DND-41 (cell line): Measurements from ENCODE around the gene OSTC.

Experiments
- EZH2 ChIP-seq: IDR thresholded peaks from 3 replicates; pipeline ENCODE4 v1.6.1; 2012; ENCODE audit warnings: borderline replicate concordance, low read depth, mild to moderate bottlenecking, moderate library complexity, low read length, inconsistent platforms; ENCODE audit not compliant: severe bottlenecking
- TF ChIP-seq, protein P1 (sequence below): IDR thresholded peaks from 2 replicates; pipeline ENCODE4 v1.5.1; 2012; ENCODE audit warnings: borderline replicate concordance, low read length, moderate library complexity, mild to moderate bottlenecking; ENCODE audit not compliant: poor library complexity, severe bottlenecking; ENCODE audit errors: extremely low read depth

- TF ChIP-seq, protein P1, sequence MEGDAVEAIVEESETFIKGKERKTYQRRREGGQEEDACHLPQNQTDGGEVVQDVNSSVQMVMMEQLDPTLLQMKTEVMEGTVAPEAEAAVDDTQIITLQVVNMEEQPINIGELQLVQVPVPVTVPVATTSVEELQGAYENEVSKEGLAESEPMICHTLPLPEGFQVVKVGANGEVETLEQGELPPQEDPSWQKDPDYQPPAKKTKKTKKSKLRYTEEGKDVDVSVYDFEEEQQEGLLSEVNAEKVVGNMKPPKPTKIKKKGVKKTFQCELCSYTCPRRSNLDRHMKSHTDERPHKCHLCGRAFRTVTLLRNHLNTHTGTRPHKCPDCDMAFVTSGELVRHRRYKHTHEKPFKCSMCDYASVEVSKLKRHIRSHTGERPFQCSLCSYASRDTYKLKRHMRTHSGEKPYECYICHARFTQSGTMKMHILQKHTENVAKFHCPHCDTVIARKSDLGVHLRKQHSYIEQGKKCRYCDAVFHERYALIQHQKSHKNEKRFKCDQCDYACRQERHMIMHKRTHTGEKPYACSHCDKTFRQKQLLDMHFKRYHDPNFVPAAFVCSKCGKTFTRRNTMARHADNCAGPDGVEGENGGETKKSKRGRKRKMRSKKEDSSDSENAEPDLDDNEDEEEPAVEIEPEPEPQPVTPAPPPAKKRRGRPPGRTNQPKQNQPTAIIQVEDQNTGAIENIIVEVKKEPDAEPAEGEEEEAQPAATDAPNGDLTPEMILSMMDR, result peak; percentile 25
- no peak for TF ChIP-seq EZH2
Observed at GRCh38 chr4:108650212-108651013, at the start of gene OSTC.
